Ishikawa (cell line): Measurements from ENCODE around the gene FNDC1.

Source experiments
- CEBPB ChIP-seq: IDR thresholded peaks from 2 replicates; pipeline ENCODE4 v1.6.1; 2012
- CREB1 ChIP-seq: IDR thresholded peaks from 2 replicates; pipeline ENCODE4 v1.6.1; 2012; ENCODE audit warnings: low read depth
- EGR1 ChIP-seq: IDR thresholded peaks from 2 replicates; pipeline ENCODE4 v1.6.1; 2012
- EP300 ChIP-seq: IDR thresholded peaks from 2 replicates; pipeline ENCODE4 v1.6.1; 2012; ENCODE audit warnings: borderline replicate concordance
- FOXM1 ChIP-seq: IDR thresholded peaks from 2 replicates; pipeline ENCODE4 v1.6.1; 2012; ENCODE audit warnings: low read depth, borderline replicate concordance
- MAX ChIP-seq: IDR thresholded peaks from 2 replicates; pipeline ENCODE4 v1.6.1; 2012
- NFIC ChIP-seq: IDR thresholded peaks from 2 replicates; pipeline ENCODE4 v1.6.1; 2012
- RAD21 ChIP-seq: IDR thresholded peaks from 2 replicates; pipeline ENCODE4 v1.6.1; 2012; ENCODE audit warnings: low read depth
- REST ChIP-seq: IDR thresholded peaks from 2 replicates; pipeline ENCODE4 v1.6.1; 2012; ENCODE audit warnings: low read depth, mild to moderate bottlenecking
- TAF1 ChIP-seq: IDR thresholded peaks from 2 replicates; pipeline ENCODE4 v1.6.1; 2012; ENCODE audit warnings: low read depth, mild to moderate bottlenecking
- TCF12 ChIP-seq: IDR thresholded peaks from 2 replicates; pipeline ENCODE4 v1.6.1; 2012; ENCODE audit warnings: low read depth
- TEAD4 ChIP-seq: IDR thresholded peaks from 2 replicates; pipeline ENCODE4 v1.6.1; 2012
- USF1 ChIP-seq: IDR thresholded peaks from 2 replicates; pipeline ENCODE4 v1.6.1; 2012
- YY1 ChIP-seq: IDR thresholded peaks from 2 replicates; pipeline ENCODE4 v1.6.1; 2012; ENCODE audit warnings: low read depth
- ZBTB7A ChIP-seq: IDR thresholded peaks from 2 replicates; pipeline ENCODE4 v1.6.1; 2012; ENCODE audit warnings: low read depth

Gene FNDC1

GRCh38 chr6:159170999-159171712, 2.0 kb downstream of the FNDC1 start:
- no peak for TF ChIP-seq EP300
- no peak for TF ChIP-seq ZBTB7A
- TF ChIP-seq YY1: no peak

GRCh38 chr6:159172091-159172491, 2.9 kb downstream of the FNDC1 start:
- TF ChIP-seq TCF12 (no peak), NFIC (no peak), RAD21 (no peak), ZBTB7A (no peak), TEAD4 (no peak), FOXM1 (no peak), REST (no peak), USF1 (no peak), EP300 (no peak), YY1 (no peak)

- TF ChIP-seq ZBTB7A: no peak
- peak; percentile 92 for TF ChIP-seq RAD21
Measured at GRCh38 chr6:159174263-159174969, 5.2 kb downstream of the FNDC1 start.

GRCh38 chr6:159176913-159177312, 7.7 kb downstream of the FNDC1 start:
- TF ChIP-seq RAD21 (no peak), EP300 (no peak), MAX (no peak), REST (no peak), ZBTB7A (no peak), CEBPB (no peak), TAF1 (no peak), NFIC (no peak), TEAD4 (no peak), TCF12 (no peak), CREB1 (no peak), EGR1 (no peak), FOXM1 (no peak), YY1 (no peak), USF1 (no peak)

- no peak for TF ChIP-seq RAD21
- no peak for TF ChIP-seq FOXM1
- TF ChIP-seq CEBPB: no peak
- TF ChIP-seq MAX: no peak
- no peak for TF ChIP-seq CREB1
- no peak for TF ChIP-seq ZBTB7A
- no peak for TF ChIP-seq TEAD4
- no peak for TF ChIP-seq NFIC
- no peak for TF ChIP-seq YY1
- no peak for TF ChIP-seq TCF12
- TF ChIP-seq EGR1: no peak
- TF ChIP-seq EP300: no peak
- no peak for TF ChIP-seq USF1
- TF ChIP-seq TAF1: no peak
- no peak for TF ChIP-seq REST
Measured at GRCh38 chr6:159178847-159179246, 9.6 kb downstream of the FNDC1 start.
